ENCODE results near the gene MFAP4. TPM values are rescaled to one million over a fixed set of nuclear protein-coding genes. Genes with fewer than 3 reads are reported as not detected.

MFAP4 gene
- total RNA-seq, 1 experiment from 2014 or later = 4.0 TPM

- no peak for TF ChIP-seq MXD4 (CRISPR knock-in tag; IDR thresholded peaks at IDR 0.05; ENCODE audit: borderline replicate concordance)
- Mint-ChIP-seq H3K4me3 (no peak overlapping the region), H3K27me3 (ENCODE audit: low read depth) (no peaks in the 10 kb centered on the region), H3K9me3 (no peaks in the 10 kb centered on the region), H3K4me1 (peaks cover 7% of the 10 kb centered on the region), H3K36me3 (no peaks in the 10 kb centered on the region), H3K27ac (peak overlapping the region; percentile 14; the same call in 1 of the 2 replicates)
- DNase-seq (ENCODE audit: low spot score) = no peak
- CTCF ChIA-PET = interaction anchor here (0.6 to 1.6 kb wide), 2 partner anchors 10 to 389 kb away, joined by 3 to 5 read pairs; partner anchors contain the start of gene B9D1
- POLR2A ChIA-PET = no interaction called here
- ATAC-seq = no peak
These were observed 14.6 kb downstream of the MFAP4 start for GRCh38 chr17:19372439-19372838.

- ATAC-seq = no peak
- Mint-ChIP-seq H3K4me3 (no peak overlapping the region), H3K4me1 (peaks cover 6% of the 10 kb centered on the region), H3K36me3 (no peaks in the 10 kb centered on the region), H3K27me3 (ENCODE audit: low read depth) (no peaks in the 10 kb centered on the region), H3K9me3 (no peaks in the 10 kb centered on the region), H3K27ac (no peak overlapping the region)
- POLR2A ChIA-PET = no interaction called here
- CTCF ChIA-PET = interaction anchor here (0.6 to 1.6 kb wide), 2 partner anchors 9 to 389 kb away, joined by 3 to 5 read pairs; partner anchors contain the start of gene B9D1
- TF ChIP-seq ZSCAN18 (CRISPR knock-in tag; IDR thresholded peaks at IDR 0.05) = no peak
- TF ChIP-seq ZNF138 (CRISPR knock-in tag; conservative IDR thresholded peaks at IDR 0.05) = no peak
- no peak for TF ChIP-seq ZBTB21 (CRISPR knock-in tag; IDR thresholded peaks at IDR 0.05; ENCODE audit: borderline replicate concordance)
- no peak for TF ChIP-seq ATF2 (CRISPR knock-in tag; IDR thresholded peaks at IDR 0.05; ENCODE audit: borderline replicate concordance, low read depth)
- no peak for TF ChIP-seq IRF1 (CRISPR knock-in tag; IDR thresholded peaks at IDR 0.05)
- TF ChIP-seq ZNF423 (CRISPR knock-in tag; IDR thresholded peaks at IDR 0.05) = no peak
- no peak for TF ChIP-seq CREB1 (CRISPR knock-in tag; IDR thresholded peaks at IDR 0.05)
- TF ChIP-seq PRDM15 (CRISPR knock-in tag; IDR thresholded peaks at IDR 0.05) = no peak
- TF ChIP-seq FOXP4 (CRISPR knock-in tag; IDR thresholded peaks at IDR 0.05) = no peak
- TF ChIP-seq ZNF317 (CRISPR knock-in tag; IDR thresholded peaks at IDR 0.05; ENCODE audit: borderline replicate concordance, low read depth) = no peak
- TF ChIP-seq KAT7 (CRISPR knock-in tag; IDR thresholded peaks at IDR 0.05; ENCODE audit: borderline replicate concordance) = no peak
- TF ChIP-seq PREB (CRISPR knock-in tag; IDR thresholded peaks at IDR 0.05; ENCODE audit: borderline replicate concordance) = no peak
- no peak for TF ChIP-seq AR (CRISPR knock-in tag; IDR thresholded peaks at IDR 0.05)
- DNase-seq (ENCODE audit: low spot score) = no peak
These were observed 15.0 kb downstream of the MFAP4 start for GRCh38 chr17:19372011-19372370.
